Measurements from ENCODE around the gene ZFP62.

DNA sequence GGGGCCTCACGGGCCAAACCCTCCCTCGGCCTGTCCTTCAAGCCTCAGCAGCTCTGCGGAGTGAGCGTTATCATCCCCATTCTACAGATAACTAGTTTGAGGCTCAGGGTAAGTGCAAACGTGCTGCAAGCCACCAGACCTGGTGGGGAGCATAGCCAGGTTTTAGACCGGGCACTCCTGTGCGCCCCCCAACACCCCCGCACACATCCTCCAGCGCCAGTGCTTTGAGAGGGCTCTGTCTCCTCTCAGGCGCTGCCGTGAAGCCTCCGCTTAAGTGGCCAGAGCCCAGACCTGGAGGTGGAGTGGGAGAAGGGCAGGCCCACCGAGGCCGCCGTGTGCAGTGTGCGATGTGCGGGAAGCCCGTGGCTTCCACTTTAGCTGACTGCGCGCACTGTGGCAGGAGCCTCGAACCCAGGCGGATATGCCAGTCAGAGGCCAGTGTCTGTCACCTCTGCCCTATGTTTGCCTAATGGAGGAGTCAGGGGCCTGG is 56.9 kb downstream of the ZFP62 start:
- TF ChIP-seq EZH2 (IDR thresholded peaks at IDR 0.05; ENCODE audit: low read length, missing control alignments) (no peak), CTCF (conservative IDR thresholded peaks at IDR 0.05 in 1 of 2, IDR thresholded peaks at IDR 0.05 in 1 of 2; ENCODE audit: low read depth in 1 of 2, low read length in 2 of 2) (no peak)
